Measurements from ENCODE around the gene EHMT1.

The EHMT1 gene

GRCh38 chr9:137749511-137749910 is 130.7 kb downstream of the EHMT1 start:
- Mint-ChIP-seq H3K27me3 (no peaks in the 10 kb centered on the region), H3K27ac (no peak overlapping the region), H3K4me3 (no peak overlapping the region), H3K9me3 (no peaks in the 10 kb centered on the region), H3K4me1 (peaks cover 18% of the 10 kb centered on the region), H3K36me3 (peaks cover 55% of the 10 kb centered on the region)
- DNase-seq: no peak
- CTCF ChIA-PET: no interaction called here

- CTCF ChIA-PET: no interaction called here
- H3K36me3 Mint-ChIP-seq: peaks cover 56% of the 10 kb centered on the region
- no peak for DNase-seq
- peaks cover 13% of the 10 kb centered on the region for H3K4me1 Mint-ChIP-seq
- no peak overlapping the region for H3K4me3 Mint-ChIP-seq
- H3K27me3 Mint-ChIP-seq: no peaks in the 10 kb centered on the region
- peaks cover under 1% of the 10 kb centered on the region for H3K9me3 Mint-ChIP-seq
- no peak overlapping the region for H3K27ac Mint-ChIP-seq
Observed at GRCh38 chr9:137750007-137750406, 131.2 kb downstream of the EHMT1 start.

DNA sequence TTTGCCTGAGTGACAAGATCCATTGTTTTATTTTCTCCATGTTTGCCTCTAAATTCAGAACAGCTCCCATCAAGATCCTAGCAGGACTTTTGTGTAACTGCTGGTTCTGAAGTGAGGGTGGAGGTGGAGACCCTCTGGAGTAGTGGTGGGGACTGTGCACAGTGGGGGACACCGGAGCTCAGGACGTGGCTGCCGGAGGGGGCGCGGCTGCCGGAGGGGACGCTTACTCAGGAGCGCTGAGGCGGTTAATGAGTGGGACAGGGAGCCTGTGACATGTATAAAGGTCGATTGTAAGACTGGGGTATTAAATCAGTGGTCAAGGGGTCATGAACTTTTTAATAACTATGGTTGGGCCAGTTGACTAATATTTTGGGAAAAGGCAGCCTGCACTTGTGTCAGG is 131.8 kb downstream of the EHMT1 start:
- Mint-ChIP-seq H3K9me3 (peaks cover 6% of the 10 kb centered on the region), H3K4me1 (peaks cover 8% of the 10 kb centered on the region), H3K4me3 (no peak overlapping the region), H3K27me3 (no peaks in the 10 kb centered on the region), H3K27ac (no peak overlapping the region), H3K36me3 (peaks cover 59% of the 10 kb centered on the region)
- no peak for DNase-seq
- CTCF ChIA-PET: no interaction called here

- Mint-ChIP-seq H3K27me3 (no peaks in the 10 kb centered on the region), H3K27ac (no peak overlapping the region), H3K4me1 (peaks cover 4% of the 10 kb centered on the region), H3K36me3 (peaks cover 62% of the 10 kb centered on the region), H3K9me3 (peaks cover 10% of the 10 kb centered on the region), H3K4me3 (no peak overlapping the region)
- CTCF ChIA-PET: no interaction called here
- DNase-seq: no peak
Observed at GRCh38 chr9:137751616-137752015, 132.8 kb downstream of the EHMT1 start.

DNA sequence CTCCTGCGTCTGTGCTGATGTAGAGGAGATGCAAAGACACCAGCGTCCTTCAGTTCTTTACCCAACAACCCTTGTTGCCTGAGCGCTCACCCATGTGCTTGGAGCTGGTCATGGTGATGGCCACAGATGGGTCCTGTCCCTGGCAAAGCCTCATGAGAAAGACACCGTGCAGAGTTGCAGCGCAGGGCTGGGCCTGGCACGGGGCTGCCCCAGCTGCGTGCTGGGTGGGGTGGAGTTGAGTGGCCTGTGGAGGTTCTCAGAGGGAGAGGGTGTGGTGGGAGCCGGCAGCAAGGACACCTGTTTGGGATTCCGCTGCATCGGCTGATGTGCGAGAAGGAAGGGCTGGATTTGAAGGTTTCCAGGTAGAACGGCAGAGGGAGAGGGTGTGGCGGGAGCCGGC is 133.6 kb downstream of the EHMT1 start:
- H3K27me3 Mint-ChIP-seq: no peaks in the 10 kb centered on the region
- peaks cover 67% of the 10 kb centered on the region for H3K36me3 Mint-ChIP-seq
- peaks cover 10% of the 10 kb centered on the region for H3K9me3 Mint-ChIP-seq
- DNase-seq: no peak
- no peak overlapping the region for H3K4me3 Mint-ChIP-seq
- H3K4me1 Mint-ChIP-seq: peaks cover 13% of the 10 kb centered on the region
- no peak overlapping the region for H3K27ac Mint-ChIP-seq
- CTCF ChIA-PET: no interaction called here

DNA sequence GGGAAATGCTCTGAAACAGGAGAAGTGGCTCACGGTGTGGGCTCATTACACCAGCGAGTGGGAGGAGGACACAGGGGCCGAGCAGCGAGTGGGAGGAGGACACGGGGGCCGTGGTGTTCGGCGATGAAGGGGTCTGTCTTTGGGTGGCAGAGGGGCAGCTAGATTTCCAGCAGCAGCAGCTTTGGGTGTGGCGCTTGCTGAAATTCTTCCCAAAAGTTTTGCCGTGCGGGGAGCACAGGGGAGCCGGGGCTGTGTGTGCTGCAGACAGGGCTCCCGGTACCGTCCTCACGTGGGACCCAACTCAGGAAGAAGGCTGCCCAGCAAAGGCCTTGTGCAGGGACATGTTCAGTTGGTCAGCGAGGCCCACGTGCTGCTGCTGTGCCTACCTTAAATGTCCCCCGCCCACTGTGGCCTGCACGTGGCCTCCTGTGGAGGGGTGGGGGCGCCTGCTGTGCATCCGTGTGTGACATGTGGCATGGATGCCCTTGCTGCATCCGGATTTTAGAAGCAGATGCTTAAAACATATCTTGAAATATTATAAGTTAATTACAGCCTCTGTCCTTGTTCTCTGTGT is 134.5 kb downstream of the EHMT1 start:
- peaks cover 10% of the 10 kb centered on the region for H3K9me3 Mint-ChIP-seq
- H3K4me1 Mint-ChIP-seq: peaks cover 21% of the 10 kb centered on the region
- H3K36me3 Mint-ChIP-seq: peaks cover 74% of the 10 kb centered on the region
- DNase-seq: no peak
- CTCF ChIA-PET: no interaction called here
- no peak overlapping the region for H3K4me3 Mint-ChIP-seq
- peak overlapping the region; percentile 45 for H3K27ac Mint-ChIP-seq
- H3K27me3 Mint-ChIP-seq: no peaks in the 10 kb centered on the region

GRCh38 chr9:137755261-137755927 is 136.6 kb downstream of the EHMT1 start:
- CTCF ChIA-PET: no interaction called here
- Mint-ChIP-seq H3K27ac (no peak overlapping the region), H3K27me3 (no peaks in the 10 kb centered on the region)

DNA sequence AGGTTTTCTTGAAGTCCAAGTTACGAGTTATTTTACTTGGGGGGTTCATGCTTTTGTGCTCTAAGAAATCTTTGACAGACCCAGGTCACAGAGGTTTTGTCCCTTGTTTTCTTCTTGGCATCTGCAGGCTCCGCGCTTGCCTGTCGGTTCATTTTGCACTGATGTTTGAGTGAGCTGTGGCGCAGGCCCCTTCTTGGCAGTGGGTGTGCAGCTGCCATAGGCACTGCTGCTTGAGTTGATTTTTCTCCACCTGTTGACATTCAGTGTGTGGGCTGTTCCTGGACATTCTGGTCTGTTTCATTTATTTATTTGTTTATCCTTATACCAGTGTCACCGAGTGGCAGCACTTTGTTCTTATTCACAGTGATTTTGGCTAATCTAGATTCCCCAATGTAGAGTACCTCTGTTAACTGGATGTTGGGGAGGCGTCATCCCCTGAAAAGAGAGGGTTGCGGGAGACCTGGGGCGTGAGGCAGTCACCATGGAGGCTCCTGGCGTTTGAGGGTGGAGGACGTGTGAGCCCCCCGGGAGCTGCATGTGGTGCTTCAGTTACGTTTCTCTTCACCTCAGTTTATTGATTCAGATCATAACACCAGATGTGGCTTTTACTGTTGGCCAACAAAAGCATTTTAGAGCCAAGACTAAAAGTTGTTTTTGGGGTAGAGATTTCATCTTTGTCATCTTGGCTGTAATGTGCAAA is 137.4 kb downstream of the EHMT1 start:
- CTCF ChIA-PET: no interaction called here
- H3K4me3 Mint-ChIP-seq: no peak overlapping the region
- peaks cover 37% of the 10 kb centered on the region for H3K4me1 Mint-ChIP-seq
- H3K27me3 Mint-ChIP-seq: no peaks in the 10 kb centered on the region
- H3K9me3 Mint-ChIP-seq: peaks cover 10% of the 10 kb centered on the region
- peaks cover 85% of the 10 kb centered on the region for H3K36me3 Mint-ChIP-seq
- no peak for DNase-seq
- H3K27ac Mint-ChIP-seq: no peak overlapping the region

More at GRCh38 chr9:137755261-137755927, 136.6 kb downstream of the EHMT1 start:
- Mint-ChIP-seq H3K4me1 (peaks cover 33% of the 10 kb centered on the region), H3K9me3 (peaks cover 10% of the 10 kb centered on the region), H3K4me3 (no peak overlapping the region), H3K36me3 (peaks cover 87% of the 10 kb centered on the region)
- no peak for DNase-seq

- peaks cover 37% of the 10 kb centered on the region for H3K4me1 Mint-ChIP-seq
- CTCF ChIA-PET: no interaction called here
- no peaks in the 10 kb centered on the region for H3K27me3 Mint-ChIP-seq
- peaks cover 10% of the 10 kb centered on the region for H3K9me3 Mint-ChIP-seq
- H3K36me3 Mint-ChIP-seq: peaks cover 78% of the 10 kb centered on the region
- H3K4me3 Mint-ChIP-seq: no peak overlapping the region
- peak overlapping the region; percentile 77 for H3K27ac Mint-ChIP-seq
- no peak for DNase-seq
Observed at GRCh38 chr9:137757139-137757538, 138.3 kb downstream of the EHMT1 start.

DNA sequence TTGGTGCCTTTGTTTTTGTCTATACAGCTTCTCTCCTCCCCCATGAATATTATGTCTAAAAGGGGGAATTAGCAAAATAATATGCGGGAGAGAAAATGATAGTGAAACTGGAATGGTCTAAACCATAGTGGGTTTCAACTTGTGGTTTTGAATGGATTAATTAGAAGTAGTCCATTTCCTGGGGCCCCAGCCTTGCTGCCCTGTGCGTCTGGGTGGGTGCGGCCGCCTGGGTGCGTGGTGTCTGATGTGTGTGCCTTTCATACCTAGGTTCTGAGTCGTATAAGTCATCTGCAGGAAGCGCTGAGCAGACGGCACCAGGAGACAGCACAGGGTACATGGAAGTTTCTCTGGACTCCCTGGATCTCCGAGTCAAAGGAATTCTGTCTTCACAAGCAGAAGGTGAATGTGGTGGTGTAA is 138.8 kb downstream of the EHMT1 start:
- H3K4me1 Mint-ChIP-seq: peaks cover 37% of the 10 kb centered on the region
- peak overlapping the region; percentile 77 for H3K27ac Mint-ChIP-seq
- peaks cover 10% of the 10 kb centered on the region for H3K9me3 Mint-ChIP-seq
- H3K27me3 Mint-ChIP-seq: no peaks in the 10 kb centered on the region
- DNase-seq: peak; percentile 35
- peaks cover 77% of the 10 kb centered on the region for H3K36me3 Mint-ChIP-seq
- CTCF ChIA-PET: no interaction called here
- H3K4me3 Mint-ChIP-seq: no peak overlapping the region

DNA sequence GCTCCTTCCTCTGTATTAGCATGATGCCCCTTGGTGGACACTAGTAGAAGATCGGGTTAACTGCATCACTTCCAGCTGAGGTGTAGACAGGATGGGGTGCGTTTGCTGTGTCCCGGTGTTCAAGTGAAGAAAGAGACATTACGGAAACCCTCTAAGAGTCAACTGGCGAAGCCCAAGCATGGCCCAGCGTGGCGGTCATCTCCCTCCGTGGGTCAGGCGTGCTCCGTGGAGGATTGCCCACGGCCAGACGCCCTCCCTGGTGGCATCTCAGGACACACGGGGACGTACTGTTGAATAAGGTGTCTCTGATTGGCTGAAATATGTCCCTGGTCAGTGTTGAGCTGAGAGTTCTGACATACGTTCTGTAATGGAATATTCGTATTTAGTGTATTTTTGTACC is 139.3 kb downstream of the EHMT1 start:
- peak overlapping the region; percentile 77 for H3K27ac Mint-ChIP-seq
- no peaks in the 10 kb centered on the region for H3K27me3 Mint-ChIP-seq
- CTCF ChIA-PET: no interaction called here
- no peak for DNase-seq
- peaks cover 37% of the 10 kb centered on the region for H3K4me1 Mint-ChIP-seq
- peaks cover 77% of the 10 kb centered on the region for H3K36me3 Mint-ChIP-seq
- peaks cover 10% of the 10 kb centered on the region for H3K9me3 Mint-ChIP-seq
- no peak overlapping the region for H3K4me3 Mint-ChIP-seq

DNA sequence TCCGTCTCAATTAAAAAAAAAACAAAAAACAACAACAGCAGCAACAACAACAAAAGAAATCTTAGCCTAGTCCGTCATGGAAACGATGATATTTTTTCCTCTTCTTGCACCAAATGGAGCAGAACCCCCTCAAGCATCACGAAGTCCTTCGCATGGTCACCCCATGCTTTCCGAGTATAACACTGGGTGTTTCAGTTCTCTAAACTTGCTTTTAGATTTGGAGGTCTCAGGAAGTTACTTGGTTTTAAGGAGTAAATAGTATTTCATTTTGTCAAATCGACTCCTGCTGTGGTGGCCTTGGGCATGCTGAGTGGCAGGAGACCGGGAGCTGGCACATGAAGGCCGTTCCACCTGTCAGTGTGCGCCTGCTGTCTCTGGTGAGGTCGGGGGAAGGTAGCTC is 140.3 kb downstream of the EHMT1 start:
- Mint-ChIP-seq H3K27me3 (no peaks in the 10 kb centered on the region), H3K27ac (no peak overlapping the region), H3K36me3 (peaks cover 72% of the 10 kb centered on the region), H3K4me3 (no peak overlapping the region), H3K9me3 (peaks cover 10% of the 10 kb centered on the region), H3K4me1 (peaks cover 37% of the 10 kb centered on the region)
- CTCF ChIA-PET: no interaction called here
- no peak for DNase-seq

- Mint-ChIP-seq H3K4me1 (peaks cover 37% of the 10 kb centered on the region), H3K36me3 (peaks cover 72% of the 10 kb centered on the region), H3K4me3 (no peak overlapping the region), H3K9me3 (peaks cover 10% of the 10 kb centered on the region), H3K27me3 (no peaks in the 10 kb centered on the region), H3K27ac (no peak overlapping the region)
- no peak for DNase-seq
- CTCF ChIA-PET: no interaction called here
Observed at GRCh38 chr9:137759649-137760321, 141.0 kb downstream of the EHMT1 start.

DNA sequence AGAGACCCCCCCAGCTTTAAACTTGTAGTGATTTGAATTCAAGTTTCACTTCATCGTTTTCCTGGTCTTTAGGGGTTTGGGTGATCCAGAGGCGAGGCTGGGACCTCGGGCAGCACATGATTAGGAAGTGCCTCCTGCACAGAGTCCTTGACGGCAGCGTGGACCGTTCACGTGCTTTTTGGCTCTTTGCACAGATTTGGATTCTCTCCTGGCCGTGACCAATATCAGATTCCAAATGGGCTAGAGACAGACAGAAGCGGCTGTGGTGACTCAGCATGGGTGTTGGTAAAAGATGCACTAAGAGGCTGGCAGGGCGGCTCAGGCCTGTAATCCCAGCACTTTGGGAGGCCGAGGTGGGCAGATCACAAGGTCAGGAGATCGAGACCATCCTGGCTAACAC is 141.6 kb downstream of the EHMT1 start:
- H3K36me3 Mint-ChIP-seq: peaks cover 71% of the 10 kb centered on the region
- H3K27ac Mint-ChIP-seq: no peak overlapping the region
- no peak overlapping the region for H3K4me3 Mint-ChIP-seq

More for the DNA sequence above, 141.6 kb downstream of the EHMT1 start:
- peaks cover 37% of the 10 kb centered on the region for H3K4me1 Mint-ChIP-seq
- CTCF ChIA-PET: no interaction called here
- no peaks in the 10 kb centered on the region for H3K27me3 Mint-ChIP-seq
- H3K9me3 Mint-ChIP-seq: peaks cover 5% of the 10 kb centered on the region
- no peak for DNase-seq

Data from activated naive CD4-positive, alpha-beta T cell treated with anti-CD3 and anti-CD28 coated beads, Interleukin-2, amount 10 ng/mL, durations not matched to agents 7 days and 5 days (primary cell).